ENCODE data around the gene SMIM30. TPM values are rescaled to one million over a fixed set of nuclear protein-coding genes. Genes with fewer than 3 reads are reported as not detected.
A peak's percentile ranks its signal among the peaks of the same experiment; 100 is the strongest.

The SMIM30 gene
- total RNA-seq, 1 donor from 2014 or later, result 41.8 TPM

DNA sequence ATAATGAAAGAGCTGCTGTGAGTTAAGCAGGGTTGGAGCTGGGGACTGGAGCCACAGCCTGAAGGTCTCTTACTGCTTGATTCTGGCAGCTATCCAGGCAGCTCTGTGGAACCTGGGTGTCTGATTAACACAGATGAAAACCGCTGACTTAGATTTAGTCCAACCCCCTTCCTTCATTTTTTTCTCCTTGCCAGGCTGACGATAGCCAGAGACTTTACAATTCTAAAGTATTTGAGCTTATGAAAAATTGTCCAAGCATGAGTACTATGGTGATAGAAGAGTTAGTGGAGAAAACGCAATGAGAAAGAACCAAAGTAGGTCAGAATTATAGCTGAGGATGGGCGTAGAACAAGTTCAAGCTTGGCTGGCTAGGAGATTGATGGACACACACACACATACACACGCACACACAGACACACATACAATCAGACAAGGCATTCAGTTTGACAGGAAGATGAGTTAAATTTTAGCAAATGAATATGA, 18.2 kb downstream of the SMIM30 start:
- DNase-seq, result no peak

GRCh38 chr7:113099284-113099919, 19.0 kb downstream of the SMIM30 start:
- DNase-seq, result no peak

DNA sequence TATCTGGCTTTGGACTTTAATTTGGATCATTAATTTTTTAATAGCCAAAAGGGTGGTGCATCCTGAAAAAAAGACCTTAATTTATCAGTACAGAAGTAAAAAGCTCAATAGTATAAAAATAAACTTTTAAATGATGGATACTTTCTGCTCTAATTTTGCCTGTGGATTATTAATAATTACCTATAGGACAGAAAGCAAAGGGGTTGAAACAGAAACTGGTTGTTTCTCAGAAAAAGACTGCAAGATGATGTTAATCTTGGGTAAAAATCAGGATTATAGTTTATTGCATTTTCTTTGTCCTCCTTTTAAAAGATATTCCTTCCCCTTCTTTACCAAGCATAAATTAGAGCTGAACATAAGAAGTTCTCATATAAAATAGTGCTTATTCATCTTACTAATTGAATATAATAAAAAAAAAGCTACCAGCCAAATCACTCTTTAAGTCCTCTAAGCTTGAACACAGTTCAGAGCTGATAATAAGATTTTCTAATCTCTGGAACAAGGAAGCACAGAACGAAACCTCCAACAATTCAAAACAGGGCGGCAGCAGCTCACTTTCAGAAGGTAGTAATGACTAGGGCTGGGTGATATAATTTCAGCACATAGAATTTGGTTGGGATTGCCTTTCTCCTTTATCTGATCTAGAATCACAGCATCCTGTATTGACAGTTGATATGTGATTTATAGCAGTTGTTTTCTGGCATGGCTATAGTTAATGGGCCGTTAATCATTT, 23.7 kb downstream of the SMIM30 start:
- no peak for DNase-seq

DNA sequence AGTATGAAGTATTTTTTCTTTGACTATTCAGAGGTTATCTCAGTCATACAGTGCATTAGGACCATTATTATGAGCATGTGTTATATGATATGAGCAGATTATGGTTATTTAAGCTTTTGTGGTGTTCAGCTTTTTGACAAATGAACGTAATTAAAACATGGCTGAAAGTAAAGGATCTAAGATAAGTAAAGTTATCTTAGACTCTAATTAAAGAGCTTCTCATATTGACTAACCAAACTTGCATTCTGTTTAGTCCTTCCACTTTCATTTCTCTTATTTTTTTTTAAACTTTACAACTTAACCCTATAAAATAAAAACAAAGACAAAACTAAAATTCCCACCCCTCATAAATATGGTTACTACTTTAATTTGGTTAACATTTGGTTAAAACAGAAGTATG, 24.8 kb downstream of the SMIM30 start:
- no peak for DNase-seq

- DNase-seq, result no peak
Measured at GRCh38 chr7:113092762-113093161, 25.6 kb downstream of the SMIM30 start.

DNA sequence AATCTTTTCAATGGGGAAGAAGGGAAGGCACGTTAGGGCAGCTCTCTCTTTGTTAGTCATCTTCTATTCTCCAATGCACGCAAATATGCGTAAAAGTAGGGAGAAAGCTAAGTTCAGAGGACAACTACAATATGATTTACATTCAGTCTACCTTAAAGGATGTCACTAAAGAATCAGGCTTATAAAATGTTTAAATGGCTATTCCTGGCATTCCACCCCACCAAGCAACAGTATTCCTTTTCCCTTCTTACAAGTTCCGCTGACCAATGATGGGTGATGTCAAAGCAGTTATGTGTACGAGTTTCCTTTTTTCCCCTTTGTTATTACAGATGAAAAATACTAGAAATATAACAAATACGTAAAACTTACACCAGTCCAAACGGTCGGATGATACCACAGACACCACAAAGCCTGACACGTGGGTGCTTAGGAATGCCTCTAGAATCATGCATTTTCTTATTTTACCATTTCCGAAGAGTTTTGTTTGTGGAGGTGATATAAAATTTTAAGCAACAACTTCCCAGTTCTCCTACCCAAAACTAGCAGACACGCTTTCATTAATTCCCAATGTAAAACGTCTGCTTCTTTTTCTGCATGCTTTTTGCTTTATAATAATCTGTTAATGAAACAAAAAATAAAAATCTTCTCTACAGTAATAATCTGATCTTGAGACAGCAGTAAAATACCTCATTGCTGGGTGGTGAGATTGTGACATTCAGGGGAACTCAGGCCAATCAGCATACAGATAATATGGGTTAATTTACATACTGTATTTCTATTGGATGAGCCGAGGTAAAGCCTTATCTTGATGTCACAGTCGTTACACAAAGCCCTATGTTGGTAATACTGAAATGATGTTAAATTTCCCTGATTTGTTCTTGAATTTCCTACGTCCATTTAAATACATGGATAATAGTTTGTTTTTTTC, 31.0 kb downstream of the SMIM30 start:
- peak; percentile 87 for DNase-seq

GRCh38 chr7:113086431-113086888, 31.9 kb downstream of the SMIM30 start, which contains the start of gene GPR85:
Gene GPR85 (minus strand): TSS chr7:113086827. CDS start chr7:113084721, 2,106 bp downstream.
- peak; percentile 39 for DNase-seq

- DNase-seq, result no peak
Measured at GRCh38 chr7:113085781-113086390, 32.5 kb downstream of the SMIM30 start.

GRCh38 chr7:113084496-113085172, 33.7 kb downstream of the SMIM30 start:
- no peak for DNase-seq

DNA sequence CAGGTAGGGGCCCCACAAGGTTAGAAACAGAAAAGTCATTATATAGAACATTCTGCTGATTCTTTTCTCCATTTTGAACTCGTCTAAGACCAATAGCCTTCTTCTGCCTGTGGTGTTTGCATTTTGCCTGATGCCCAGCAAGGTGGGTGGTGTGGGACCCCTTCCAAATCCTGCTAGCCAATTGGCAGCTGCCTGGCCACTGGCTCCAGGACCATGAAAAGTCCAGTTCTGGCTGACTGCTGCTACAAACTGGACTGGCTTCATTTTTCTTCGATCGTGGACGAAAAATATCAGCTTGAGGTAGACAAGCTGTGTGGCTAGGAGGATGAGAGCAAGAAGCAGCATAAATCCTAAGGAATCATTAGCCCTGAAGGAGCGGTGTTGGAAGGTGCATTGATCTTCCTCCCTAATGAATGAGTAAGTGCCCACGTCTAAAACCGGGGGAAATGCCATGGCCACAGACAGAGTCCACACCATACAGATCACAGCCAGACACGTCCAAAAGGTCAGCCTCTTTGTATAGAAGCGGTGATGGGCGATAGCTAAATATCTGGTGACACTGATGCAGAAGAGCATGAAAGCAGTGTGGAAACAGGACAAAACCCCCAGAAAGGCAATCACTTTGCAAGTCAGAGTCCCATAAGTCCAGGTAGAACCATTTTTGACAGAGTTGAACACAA, 34.4 kb downstream of the SMIM30 start:
- no peak for DNase-seq

- DNase-seq, result no peak
Measured at GRCh38 chr7:113083132-113083815, 35.1 kb downstream of the SMIM30 start.

- DNase-seq, result no peak
Measured at GRCh38 chr7:113078331-113078730, 40.0 kb downstream of the SMIM30 start.

- no peak for DNase-seq
Measured at GRCh38 chr7:113076703-113077102, 41.7 kb downstream of the SMIM30 start.

DNA sequence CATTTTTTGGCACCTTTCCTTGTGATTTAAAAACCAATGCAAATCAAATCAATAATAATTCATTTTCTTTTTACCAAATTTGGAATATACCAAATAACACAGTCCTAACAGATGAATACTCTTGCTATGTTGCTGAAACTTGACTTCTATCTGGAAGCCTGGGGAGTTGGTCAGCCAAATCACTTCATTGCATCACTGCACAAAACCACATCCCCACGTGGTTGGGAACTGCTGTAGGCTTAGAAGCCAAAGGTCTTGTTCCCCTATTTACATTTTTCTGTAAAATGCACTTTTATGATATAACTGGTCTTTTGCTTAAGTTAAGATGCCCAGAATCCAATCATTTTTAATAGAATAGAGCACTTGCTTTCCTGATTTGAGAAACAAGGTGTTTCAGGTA, 46.9 kb downstream of the SMIM30 start:
- DNase-seq, result no peak

Other genes starting within 250 kb of the SMIM30 start
- gene GPR85, start 31.7 kb downstream of the SMIM30 start, total RNA-seq, result 1.9 TPM

Data from skin of body (tissue), 2 donors.